Measurements from ENCODE around the gene ANG. TPM values are rescaled to one million over a fixed set of nuclear protein-coding genes. Genes with fewer than 3 reads are reported as not detected.

The ANG gene
- total and polyA plus RNA-seq, 10 of the 15 experiments (the other 5 are each of a cell fraction or from before 2014, with no cell fraction given) = 1.0 to 5.9 (median 2.2) TPM

- in situ Hi-C loops (cut with MboI) = no loop called here
- TF ChIP-seq MYB (IDR thresholded peaks at IDR 0.05; ENCODE audit: borderline replicate concordance, low read depth, low read length) = no peak
- peak; percentile 95 for TF ChIP-seq SMARCA5 (IDR thresholded peaks at IDR 0.05)
- peak; percentile 71; the same call in 1 of the 2 replicates for TF ChIP-seq TARDBP (IDR thresholded peaks at IDR 0.05; ENCODE audit: borderline replicate concordance)
- peak; percentile 19; the same call in 1 of the 2 replicates for TF ChIP-seq TCF3 (IDR thresholded peaks at IDR 0.05; ENCODE audit: borderline replicate concordance, insufficient read depth, low read depth, low read length)
- no peak for TF ChIP-seq RFX5 (IDR thresholded peaks at IDR 0.05; ENCODE audit: low read depth, low read length)
- peak; percentile 55; the same call in 1 of the 2 replicates for TF ChIP-seq STAT1 (conservative IDR thresholded peaks at IDR 0.05)
- peak; percentile 27 to 59 for TF ChIP-seq IKZF2 (IDR thresholded peaks at IDR 0.05)
- TF ChIP-seq NBN (IDR thresholded peaks at IDR 0.05) = peak; percentile 66
- TF ChIP-seq BHLHE40 (IDR thresholded peaks at IDR 0.05; ENCODE audit: borderline replicate concordance in 1 of 2, low read depth in 2 of 2, low read length in 1 of 2) = peak; percentile 9 to 64; a peak in 1 of 4 replicates
- TF ChIP-seq, protein P1, sequence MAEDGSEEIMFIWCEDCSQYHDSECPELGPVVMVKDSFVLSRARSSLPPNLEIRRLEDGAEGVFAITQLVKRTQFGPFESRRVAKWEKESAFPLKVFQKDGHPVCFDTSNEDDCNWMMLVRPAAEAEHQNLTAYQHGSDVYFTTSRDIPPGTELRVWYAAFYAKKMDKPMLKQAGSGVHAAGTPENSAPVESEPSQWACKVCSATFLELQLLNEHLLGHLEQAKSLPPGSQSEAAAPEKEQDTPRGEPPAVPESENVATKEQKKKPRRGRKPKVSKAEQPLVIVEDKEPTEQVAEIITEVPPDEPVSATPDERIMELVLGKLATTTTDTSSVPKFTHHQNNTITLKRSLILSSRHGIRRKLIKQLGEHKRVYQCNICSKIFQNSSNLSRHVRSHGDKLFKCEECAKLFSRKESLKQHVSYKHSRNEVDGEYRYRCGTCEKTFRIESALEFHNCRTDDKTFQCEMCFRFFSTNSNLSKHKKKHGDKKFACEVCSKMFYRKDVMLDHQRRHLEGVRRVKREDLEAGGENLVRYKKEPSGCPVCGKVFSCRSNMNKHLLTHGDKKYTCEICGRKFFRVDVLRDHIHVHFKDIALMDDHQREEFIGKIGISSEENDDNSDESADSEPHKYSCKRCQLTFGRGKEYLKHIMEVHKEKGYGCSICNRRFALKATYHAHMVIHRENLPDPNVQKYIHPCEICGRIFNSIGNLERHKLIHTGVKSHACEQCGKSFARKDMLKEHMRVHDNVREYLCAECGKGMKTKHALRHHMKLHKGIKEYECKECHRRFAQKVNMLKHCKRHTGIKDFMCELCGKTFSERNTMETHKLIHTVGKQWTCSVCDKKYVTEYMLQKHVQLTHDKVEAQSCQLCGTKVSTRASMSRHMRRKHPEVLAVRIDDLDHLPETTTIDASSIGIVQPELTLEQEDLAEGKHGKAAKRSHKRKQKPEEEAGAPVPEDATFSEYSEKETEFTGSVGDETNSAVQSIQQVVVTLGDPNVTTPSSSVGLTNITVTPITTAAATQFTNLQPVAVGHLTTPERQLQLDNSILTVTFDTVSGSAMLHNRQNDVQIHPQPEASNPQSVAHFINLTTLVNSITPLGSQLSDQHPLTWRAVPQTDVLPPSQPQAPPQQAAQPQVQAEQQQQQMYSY (CRISPR knock-in tag; IDR thresholded peaks at IDR 0.05) = no peak
- TF ChIP-seq, protein P2, sequence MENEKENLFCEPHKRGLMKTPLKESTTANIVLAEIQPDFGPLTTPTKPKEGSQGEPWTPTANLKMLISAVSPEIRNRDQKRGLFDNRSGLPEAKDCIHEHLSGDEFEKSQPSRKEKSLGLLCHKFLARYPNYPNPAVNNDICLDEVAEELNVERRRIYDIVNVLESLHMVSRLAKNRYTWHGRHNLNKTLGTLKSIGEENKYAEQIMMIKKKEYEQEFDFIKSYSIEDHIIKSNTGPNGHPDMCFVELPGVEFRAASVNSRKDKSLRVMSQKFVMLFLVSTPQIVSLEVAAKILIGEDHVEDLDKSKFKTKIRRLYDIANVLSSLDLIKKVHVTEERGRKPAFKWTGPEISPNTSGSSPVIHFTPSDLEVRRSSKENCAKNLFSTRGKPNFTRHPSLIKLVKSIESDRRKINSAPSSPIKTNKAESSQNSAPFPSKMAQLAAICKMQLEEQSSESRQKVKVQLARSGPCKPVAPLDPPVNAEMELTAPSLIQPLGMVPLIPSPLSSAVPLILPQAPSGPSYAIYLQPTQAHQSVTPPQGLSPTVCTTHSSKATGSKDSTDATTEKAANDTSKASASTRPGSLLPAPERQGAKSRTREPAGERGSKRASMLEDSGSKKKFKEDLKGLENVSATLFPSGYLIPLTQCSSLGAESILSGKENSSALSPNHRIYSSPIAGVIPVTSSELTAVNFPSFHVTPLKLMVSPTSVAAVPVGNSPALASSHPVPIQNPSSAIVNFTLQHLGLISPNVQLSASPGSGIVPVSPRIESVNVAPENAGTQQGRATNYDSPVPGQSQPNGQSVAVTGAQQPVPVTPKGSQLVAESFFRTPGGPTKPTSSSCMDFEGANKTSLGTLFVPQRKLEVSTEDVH (IDR thresholded peaks at IDR 0.05; ENCODE audit: low read depth, partially characterized antibody) = no peak
- TF ChIP-seq CTCF (IDR thresholded peaks at IDR 0.05 in 2 of 3, conservative IDR thresholded peaks at IDR 0.05 in 1 of 3; ENCODE audit: control insufficient read depth in 2 of 3, extremely low read depth in 1 of 3, insufficient read depth in 1 of 3, low read depth in 3 of 3, low read length in 3 of 3) = peak; percentile 72 to 84 (median 77)
- peak; percentile 84 for TF ChIP-seq ZSCAN29 (IDR thresholded peaks at IDR 0.05)
- peak; percentile 71 for TF ChIP-seq YY1 (IDR thresholded peaks at IDR 0.05; ENCODE audit: low read depth, low read length)
Observed at GRCh38 chr14:20662968-20663732, 25.4 kb upstream of the ANG start.

More at GRCh38 chr14:20662968-20663732, 25.4 kb upstream of the ANG start:
- H3K4me1 ChIP-seq (ENCODE audit: control insufficient read depth, insufficient read depth, low read length) = peaks cover 20% of the 10 kb centered on the region
- H3K4me3 ChIP-seq = peak overlapping the region; percentile 83
- intact Hi-C loops (cut with micrococcal nuclease; ENCODE audit: unreplicated experiment) = loop anchor here (1.0 to 5.0 kb wide), 4 partner anchors 18 to 51 kb away; no protein-coding TSS in a partner anchor
- SMC1A ChIA-PET (ENCODE audit: uncharacterized antibody, unreplicated experiment) = interaction anchor here (0.6 to 4.2 kb wide), 11 partner anchors 8 to 336 kb away, joined by 3 to 150 read pairs (median 4); partner anchors contain the start of genes ANG and RNASE4
- no peaks in the 10 kb centered on the region for H4K20me1 ChIP-seq (ENCODE audit: control insufficient read depth, insufficient read depth)
- FAIRE-seq = peak; percentile 81
- CTCF ChIA-PET = interaction anchor here (0.7 to 11.5 kb wide), 8 partner anchors 12 to 335 kb away, joined by 3 to 214 read pairs (median 8); partner anchors contain the start of genes ANG and RNASE4
- peak overlapping the region; percentile 45; the same call in 1 of the 2 replicates for H3K9ac ChIP-seq (ENCODE audit: control insufficient read depth, insufficient read depth, low read length)
- H3K4me2 ChIP-seq (ENCODE audit: control insufficient read depth, insufficient read depth) = peak overlapping the region; percentile 92
- no peaks in the 10 kb centered on the region for H3K27me3 ChIP-seq (replicated peaks in 1 of 2; ENCODE audit: control insufficient read depth in 2 of 2, insufficient read depth in 2 of 2, low read length in 1 of 2)
- peak; percentile 73 for ATAC-seq
- DNase-seq (ENCODE audit: low read depth, low spot score) = peak; percentile 88
- no TSS peak for BruUV-seq (replicated peaks)
- H3K79me2 ChIP-seq (ENCODE audit: control insufficient read depth, insufficient read depth, low read length) = peaks cover 24% of the 10 kb centered on the region
- RAD21 ChIA-PET (ENCODE audit: unreplicated experiment) = interaction anchor here (0.6 to 4.5 kb wide), 9 partner anchors 13 to 333 kb away, joined by 3 to 156 read pairs (median 6); partner anchors contain the start of genes ANG and RNASE4
- WGBS (ENCODE audit: insufficient coverage, insufficient replicate concordance, low lambda C conversion rate, missing lambda C conversion rate) = under 1% methylated on average over 31 of the region's 31 CpGs
- H3K36me3 ChIP-seq (ENCODE audit: control insufficient read depth in 2 of 2, insufficient read depth in 2 of 2, low read length in 1 of 2) = no peaks in the 10 kb centered on the region
- peak overlapping the region; percentile 40 for H2AFZ ChIP-seq (ENCODE audit: control insufficient read depth, low read depth, low read length)
- H3K27ac ChIP-seq (ENCODE audit: control insufficient read depth, insufficient read depth) = peak overlapping the region; percentile 20; the same call in 1 of the 2 replicates
- POLR2A ChIA-PET = interaction anchor here (0.7 to 4.2 kb wide), 3 partner anchors 18 to 53 kb away, joined by 3 to 59 read pairs (median 4); no protein-coding TSS in a partner anchor
- no peaks in the 10 kb centered on the region for H3K9me3 ChIP-seq (replicated peaks; ENCODE audit: control insufficient read depth, insufficient read depth, low read length)
